GM23248 (cell line): ENCODE results near the gene ICOS. TPM values are rescaled to one million over a fixed set of nuclear protein-coding genes. Genes with fewer than 3 reads are reported as not detected.

Source experiments
- DNase-seq: peaks from one replicate; pipeline ENCODE4 v3.0.0-alpha.2; 2015
- H2AFZ ChIP-seq: fragments of 200-600 bp; sonication (generic); 2 replicates; pipeline ENCODE4 v1.6.1; 2016; ENCODE audit warnings: antibody characterized with exemption
- H3F3A ChIP-seq: fragments of 200-600 bp; sonication (generic); 2 replicates; pipeline ENCODE4 v1.6.1; 2016; ENCODE audit warnings: mild to moderate bottlenecking, antibody characterized with exemption, mixed run types; ENCODE audit not compliant: insufficient read depth
- H3K27ac ChIP-seq: fragments of 200-600 bp; sonication (generic); 2 replicates; pipeline ENCODE4 v1.5.1; 2016; ENCODE audit warnings: mild to moderate bottlenecking
- H3K27me3 ChIP-seq: fragments of 200-600 bp; sonication (generic); replicated peaks from 2 replicates; pipeline ENCODE4 v1.6.1; 2016; ENCODE audit warnings: mild to moderate bottlenecking; ENCODE audit not compliant: insufficient read depth
- H3K36me3 ChIP-seq: fragments of 200-600 bp; sonication (generic); 2 replicates; pipeline ENCODE4 v1.6.1; 2016; ENCODE audit warnings: low read depth, mild to moderate bottlenecking
- H3K4me1 ChIP-seq: fragments of 200-600 bp; sonication (generic); 2 replicates; pipeline ENCODE4 v1.6.1; 2016; ENCODE audit warnings: mild to moderate bottlenecking; ENCODE audit not compliant: insufficient read depth
- H3K4me2 ChIP-seq: fragments of 200-600 bp; sonication (generic); one replicate; pipeline ENCODE4 v1.6.1; 2016; ENCODE audit warnings: mild to moderate bottlenecking; ENCODE audit not compliant: unreplicated experiment
- H3K4me3 ChIP-seq: fragments of 200-600 bp; sonication (generic); 2 replicates; pipeline ENCODE4 v1.5.1; 2016; ENCODE audit warnings: mild to moderate bottlenecking
- H3K79me2 ChIP-seq: fragments of 200-600 bp; sonication (generic); 2 replicates; pipeline ENCODE4 v1.6.1; 2016; ENCODE audit warnings: mild to moderate bottlenecking; ENCODE audit not compliant: insufficient read depth
- H3K9ac ChIP-seq: fragments of 200-600 bp; sonication (generic); 2 replicates; pipeline ENCODE4 v1.6.1; 2016; ENCODE audit warnings: mild to moderate bottlenecking
- H3K9me2 ChIP-seq: fragments of 200-600 bp; sonication (generic); 2 replicates; pipeline ENCODE4 v1.6.1; 2016; ENCODE audit warnings: mixed run types, mild to moderate bottlenecking, moderate library complexity; ENCODE audit not compliant: insufficient read depth
- H3K9me3 ChIP-seq: fragments of 200-600 bp; sonication (generic); one replicate; pipeline ENCODE4 v1.6.1; 2017; ENCODE audit warnings: low read depth
- H4K20me1 ChIP-seq: fragments of 200-600 bp; sonication (generic); 2 replicates; pipeline ENCODE4 v1.6.0; 2016; ENCODE audit not compliant: insufficient read depth
- EZH2 ChIP-seq: fragments of 200-600 bp; sonication (generic); IDR thresholded peaks from 2 replicates; pipeline ENCODE4 v1.6.1; 2018; ENCODE audit warnings: antibody characterized with exemption, mild to moderate bottlenecking; ENCODE audit not compliant: insufficient read depth, poor library complexity, severe bottlenecking
- EZH2phosphoT487 ChIP-seq: fragments of 200-600 bp; sonication (generic); IDR thresholded peaks from 2 replicates; pipeline ENCODE4 v1.6.1; 2018; ENCODE audit warnings: antibody characterized with exemption, moderate library complexity, mild to moderate bottlenecking, low read depth; ENCODE audit not compliant: insufficient read depth
- WGBS, 2 experiments: methylation state at CpG; one replicate each; pipeline ENCODE4 v1.1.6; 2015 to 2017; ENCODE audit warnings: low lambda C conversion rate in 2 of 2, low coverage in 1 of 2; ENCODE audit errors: missing lambda C conversion rate in 2 of 2; 5-methylcytosine and 5-hydroxymethylcytosine counted together
- in situ Hi-C: fragments of 300-500 bp; cut with MboI; formaldehyde crosslinking; loops from 2 replicates; pipeline ENCODE4 v1.15.0; 2020
- polyA plus RNA-seq: library from polyadenylated mRNA; unstranded; fragments of >200 nt; fragmentation: Nextera tagmentation; extraction: Ambion mirVana; gene quantifications from 2 replicates; pipeline ENCODE4 v1.2.1, GENCODE V29; 2016
- total RNA-seq: library from RNA; depleted of rRNA; stranded (reverse); fragments of >200 nt; shearing (Covaris generic); gene quantifications from 2 replicates; pipeline ENCODE4 v1.2.3, GENCODE V29; 2014; rRNA removed

The ICOS gene
- total and polyA plus RNA-seq, 2 experiments from 2014 or later, result not detected

DNA sequence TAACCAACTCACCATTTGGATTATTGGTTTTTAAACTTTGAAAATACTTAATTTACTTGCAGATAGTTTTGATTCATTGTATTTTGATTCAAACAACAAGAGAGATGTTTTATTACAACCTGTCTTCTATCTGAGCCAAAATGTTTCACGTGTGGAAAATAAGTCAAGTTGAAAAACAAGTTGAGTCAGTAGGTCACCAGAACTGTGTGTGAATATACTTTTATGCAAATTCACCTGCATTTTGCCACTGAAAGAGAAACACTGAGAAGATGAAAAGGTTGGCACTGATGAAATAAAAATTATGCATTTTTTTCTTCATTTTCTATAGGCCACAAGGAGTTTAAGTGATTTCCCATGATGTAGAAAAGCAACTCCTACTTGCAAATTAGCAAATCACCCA lies 68.3 kb downstream of the ICOS start:
- no peak overlapping the region for H3K4me2 ChIP-seq
- WGBS, 2 experiments, result 41 to 63% methylated on average over 1 of the region's 1 CpG
- no peak for DNase-seq
- H3K36me3 ChIP-seq, result no peaks in the 10 kb centered on the region
- H3K9me2 ChIP-seq, result no peaks in the 10 kb centered on the region
- H3K79me2 ChIP-seq, result no peaks in the 10 kb centered on the region
- H3K27me3 ChIP-seq, result peaks cover 12% of the 10 kb centered on the region; the same call in 1 of the 2 replicates
- TF ChIP-seq EZH2, result no peak
- no peak for TF ChIP-seq EZH2phosphoT487
- no peak overlapping the region for H3K4me3 ChIP-seq
- no peaks in the 10 kb centered on the region for H4K20me1 ChIP-seq
- no peaks in the 10 kb centered on the region for H3F3A ChIP-seq
- no peak overlapping the region for H3K9ac ChIP-seq
- no peaks in the 10 kb centered on the region for H3K9me3 ChIP-seq
- no peaks in the 10 kb centered on the region for H3K4me1 ChIP-seq
- no peak overlapping the region for H3K27ac ChIP-seq
- in situ Hi-C loops, result no loop called here
- no peak overlapping the region for H2AFZ ChIP-seq

DNA sequence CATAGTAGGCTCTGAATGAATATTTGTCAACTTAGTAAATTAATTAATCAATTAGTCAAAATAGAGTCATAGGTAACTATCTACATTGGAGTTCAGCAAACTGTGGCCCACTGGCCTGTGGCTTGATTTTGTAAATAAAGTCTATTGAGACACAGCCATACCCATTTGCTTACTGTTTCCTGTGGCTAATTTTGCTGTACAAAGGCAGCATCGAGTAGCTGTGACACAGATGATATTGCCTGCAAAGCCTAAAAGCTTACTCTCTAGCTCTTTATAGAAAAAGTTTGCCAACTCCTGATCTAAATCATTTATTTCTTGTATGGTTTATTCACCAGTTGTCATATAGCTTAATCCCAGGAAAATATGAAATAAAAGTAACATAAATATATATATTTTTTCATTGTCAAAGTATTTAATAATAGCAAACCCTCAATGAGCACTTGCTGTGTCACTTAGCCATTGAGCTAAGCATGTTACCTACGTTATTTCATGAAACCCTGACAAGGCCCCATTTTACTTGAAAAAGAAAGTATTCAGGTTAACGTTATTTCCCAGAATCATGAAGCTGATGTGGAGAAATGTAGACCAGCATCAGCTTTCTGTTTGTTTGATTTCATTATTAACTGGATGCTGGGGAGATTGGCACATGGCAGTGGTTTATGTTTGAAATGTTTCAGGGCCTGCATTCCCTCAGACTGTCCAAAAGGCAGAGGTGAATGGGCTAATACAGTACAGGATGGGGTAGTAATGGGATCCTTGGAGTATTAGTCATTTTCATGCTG lies 69.6 kb downstream of the ICOS start:
- Histone ChIP-seq H3K4me1 (no peaks in the 10 kb centered on the region), H2AFZ (no peak overlapping the region), H3F3A (no peaks in the 10 kb centered on the region), H3K27ac (no peak overlapping the region), H3K27me3 (0 out of 2 replicates have a peak, but pooled peaks cover 4% of the 10 kb centered on the region), H3K9ac (no peak overlapping the region), H4K20me1 (no peaks in the 10 kb centered on the region), H3K79me2 (no peaks in the 10 kb centered on the region), H3K4me3 (no peak overlapping the region), H3K9me3 (no peaks in the 10 kb centered on the region), H3K9me2 (no peaks in the 10 kb centered on the region), H3K4me2 (no peak overlapping the region), H3K36me3 (no peaks in the 10 kb centered on the region)
- no peak for TF ChIP-seq EZH2phosphoT487
- no peak for TF ChIP-seq EZH2
- 30 to 43% methylated on average over 3 of the region's 3 CpGs for WGBS, 2 experiments
- in situ Hi-C loops, result no loop called here
- no peak for DNase-seq

DNA sequence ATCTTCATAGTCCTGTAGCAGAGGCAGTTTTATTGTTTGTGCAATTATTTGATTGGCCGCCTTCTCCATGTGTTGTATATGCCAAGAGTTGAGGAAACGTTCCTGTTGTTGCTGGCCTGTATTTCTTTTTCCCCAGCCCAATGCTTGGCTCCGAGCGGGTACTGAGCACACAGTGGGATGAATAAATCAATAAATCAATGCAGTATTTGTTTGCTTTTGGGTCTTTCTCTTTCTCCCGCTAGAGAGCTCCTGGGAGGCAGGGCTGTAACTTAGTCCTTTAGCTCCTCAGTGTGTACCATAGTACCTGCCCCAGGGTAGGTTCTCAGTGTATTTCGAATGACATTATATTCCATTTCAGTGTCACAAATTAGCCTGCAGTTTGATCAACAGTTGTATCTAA lies 71.8 kb downstream of the ICOS start:
- TF ChIP-seq EZH2 (no peak), EZH2phosphoT487 (no peak)
- H4K20me1 ChIP-seq, result no peaks in the 10 kb centered on the region
- H3K36me3 ChIP-seq, result no peaks in the 10 kb centered on the region
- in situ Hi-C loops, result no loop called here
- H3K9me3 ChIP-seq, result no peaks in the 10 kb centered on the region
- DNase-seq, result no peak
- no peaks in the 10 kb centered on the region for H3K9me2 ChIP-seq
- no peak overlapping the region for H3K27ac ChIP-seq
- H3K27me3 ChIP-seq, result peaks cover 4% of the 10 kb centered on the region; the same call in 1 of the 2 replicates
- no peak overlapping the region for H3K9ac ChIP-seq
- H3K79me2 ChIP-seq, result no peaks in the 10 kb centered on the region
- no peak overlapping the region for H2AFZ ChIP-seq
- H3F3A ChIP-seq, result no peaks in the 10 kb centered on the region
- 42 to 44% methylated on average over 6 of the region's 6 CpGs for WGBS, 2 experiments
- H3K4me1 ChIP-seq, result no peaks in the 10 kb centered on the region
- H3K4me2 ChIP-seq, result no peak overlapping the region
- no peak overlapping the region for H3K4me3 ChIP-seq

DNA sequence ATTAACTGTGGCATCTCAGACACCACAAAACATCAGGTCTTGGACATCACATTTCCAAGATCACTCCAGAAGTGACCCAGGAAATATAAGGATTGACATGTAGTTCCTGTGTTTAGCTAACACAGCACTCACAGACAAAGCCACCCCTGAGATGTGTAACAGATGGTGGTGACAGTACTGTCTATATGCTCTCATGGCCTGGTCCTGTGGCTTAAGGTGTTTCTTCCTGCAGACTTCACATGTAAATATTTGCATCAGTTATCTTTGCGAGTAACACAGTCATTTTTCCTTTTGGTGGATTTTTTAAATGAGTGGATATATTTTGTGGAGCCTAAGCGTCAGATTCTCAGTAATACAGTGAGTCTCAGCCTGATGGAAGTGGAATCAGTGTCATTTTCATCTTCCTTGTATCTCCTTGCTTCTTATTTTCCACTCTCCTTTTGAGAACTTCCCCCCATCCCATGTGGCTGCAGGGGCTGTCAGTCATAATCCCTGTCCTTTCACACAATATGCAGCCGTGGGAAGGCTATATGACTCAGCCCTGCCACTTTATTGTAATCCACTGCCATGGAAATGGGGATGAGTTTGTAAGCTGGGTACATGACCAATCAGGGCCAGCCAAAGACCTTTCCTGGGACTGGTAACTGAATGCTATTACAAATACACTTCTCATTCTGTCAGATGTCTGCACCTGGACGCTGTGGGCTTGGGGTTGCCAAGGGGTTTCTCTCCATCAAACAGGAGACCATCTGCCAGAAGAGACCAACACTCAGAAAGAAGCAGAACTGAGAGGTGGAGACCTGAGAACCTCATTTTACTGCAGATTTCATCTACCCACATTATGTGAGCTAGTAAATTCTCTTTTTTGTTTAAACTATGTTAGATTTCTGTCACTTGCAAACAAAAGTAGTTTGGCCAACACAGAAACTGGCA lies 74.3 kb downstream of the ICOS start:
- WGBS, 2 experiments, result 53 to 72% methylated on average over 4 of the region's 4 CpGs
- H3K9me3 ChIP-seq, result no peaks in the 10 kb centered on the region
- H4K20me1 ChIP-seq, result no peaks in the 10 kb centered on the region
- no peak overlapping the region for H3K4me3 ChIP-seq
- no peaks in the 10 kb centered on the region for H3K36me3 ChIP-seq
- in situ Hi-C loops, result no loop called here
- no peaks in the 10 kb centered on the region for H3F3A ChIP-seq
- DNase-seq, result peak; percentile 11
- no peak overlapping the region for H3K4me2 ChIP-seq
- no peaks in the 10 kb centered on the region for H3K4me1 ChIP-seq
- no peaks in the 10 kb centered on the region for H3K79me2 ChIP-seq
- no peak overlapping the region for H3K27ac ChIP-seq
- H3K9me2 ChIP-seq, result no peaks in the 10 kb centered on the region
- peaks cover 10% of the 10 kb centered on the region; the same call in 1 of the 2 replicates for H3K27me3 ChIP-seq
- no peak overlapping the region for H2AFZ ChIP-seq
- TF ChIP-seq EZH2 (no peak), EZH2phosphoT487 (no peak)
- no peak overlapping the region for H3K9ac ChIP-seq

Other genes with a start within 250 kb of the ICOS start
- gene CD28, start 230.1 kb upstream of the ICOS start, total RNA-seq, result 0.11 TPM in 1 of 2 replicates, not detected in the other
- gene CD28, start 230.1 kb upstream of the ICOS start, polyA plus RNA-seq, result 0.10 and 0.11 TPM in 2 replicates
- not detected in 2 replicates for gene CTLA4, start 69.0 kb upstream of the ICOS start, total RNA-seq
- not detected in 2 replicates for gene CTLA4, start 69.0 kb upstream of the ICOS start, polyA plus RNA-seq